ENCODE measurements around the gene POU2AF3. TPM values are rescaled to one million over a fixed set of nuclear protein-coding genes. Genes with fewer than 3 reads are reported as not detected.

The POU2AF3 gene
- total and polyA plus RNA-seq, 2 donors (not counting 1 experiment from before 2014, with no cell fraction given): 0.07 to 0.17 TPM

- Histone ChIP-seq H3K9me3 (ENCODE audit: control insufficient read depth, insufficient read depth, low read depth, low read length) (no peaks in the 10 kb centered on the region), H2AFZ (ENCODE audit: low read length) (no peak overlapping the region), H3K4me2 (ENCODE audit: extremely low read depth, insufficient read depth, low read length) (no peak overlapping the region), H3K36me3 (ENCODE audit: control insufficient read depth, insufficient read depth, low read length) (no peaks in the 10 kb centered on the region), H3K27me3 (ENCODE audit: control insufficient read depth, insufficient read depth, low read length) (peaks cover 13% of the 10 kb centered on the region), H3K9ac (ENCODE audit: insufficient read depth, low read length) (no peak overlapping the region), H3K27ac (ENCODE audit: insufficient read depth, low read length) (no peak overlapping the region), H3K79me2 (ENCODE audit: control insufficient read depth, insufficient read depth, low read length) (no peaks in the 10 kb centered on the region), H4K20me1 (ENCODE audit: control insufficient read depth, extremely low read depth, insufficient read depth, low read length) (no peaks in the 10 kb centered on the region), H3K4me1 (ENCODE audit: control insufficient read depth, extremely low read depth, insufficient read depth, low read length) (no peaks in the 10 kb centered on the region), H3K4me3 (replicated peaks in 1 of 4; ENCODE audit: control extremely low read depth in 1 of 4, insufficient read depth in 1 of 4, low read depth in 3 of 4, low read length in 4 of 4) (no peak overlapping the region)
- TF ChIP-seq EZH2 (IDR thresholded peaks at IDR 0.05; ENCODE audit: low read length, missing control alignments): no peak
- TF ChIP-seq CTCF (conservative IDR thresholded peaks at IDR 0.05 in 1 of 2, IDR thresholded peaks at IDR 0.05 in 1 of 2; ENCODE audit: low read depth in 1 of 2, low read length in 2 of 2): no peak
- peak in 1 of 2 donors; percentile 74 for DNase-seq (ENCODE audit: low read depth in 2 of 2)
Measured at GRCh38 chr11:111308140-111308539, 9.8 kb downstream of the POU2AF3 start.

GRCh38 chr11:111309215-111309915, 11.0 kb downstream of the POU2AF3 start:
- H3K4me2 ChIP-seq (ENCODE audit: extremely low read depth, insufficient read depth, low read length): no peak overlapping the region
- no peak overlapping the region for H3K27ac ChIP-seq (ENCODE audit: insufficient read depth, low read length)
- no peaks in the 10 kb centered on the region for H3K36me3 ChIP-seq (ENCODE audit: control insufficient read depth, insufficient read depth, low read length)
- no peaks in the 10 kb centered on the region for H3K79me2 ChIP-seq (ENCODE audit: control insufficient read depth, insufficient read depth, low read length)
- H3K27me3 ChIP-seq (ENCODE audit: control insufficient read depth, insufficient read depth, low read length): peaks cover 13% of the 10 kb centered on the region
- no peak for DNase-seq (ENCODE audit: low read depth in 2 of 2)
- H3K9ac ChIP-seq (ENCODE audit: insufficient read depth, low read length): no peak overlapping the region
- TF ChIP-seq CTCF (conservative IDR thresholded peaks at IDR 0.05 in 1 of 2, IDR thresholded peaks at IDR 0.05 in 1 of 2; ENCODE audit: low read depth in 1 of 2, low read length in 2 of 2): no peak
- TF ChIP-seq EZH2 (IDR thresholded peaks at IDR 0.05; ENCODE audit: low read length, missing control alignments): no peak
- H3K4me3 ChIP-seq (replicated peaks in 1 of 4; ENCODE audit: control extremely low read depth in 1 of 4, insufficient read depth in 1 of 4, low read depth in 3 of 4, low read length in 4 of 4): no peak overlapping the region
- no peaks in the 10 kb centered on the region for H4K20me1 ChIP-seq (ENCODE audit: control insufficient read depth, extremely low read depth, insufficient read depth, low read length)
- H2AFZ ChIP-seq (ENCODE audit: low read length): no peak overlapping the region
- H3K9me3 ChIP-seq (ENCODE audit: control insufficient read depth, insufficient read depth, low read depth, low read length): no peaks in the 10 kb centered on the region
- H3K4me1 ChIP-seq (ENCODE audit: control insufficient read depth, extremely low read depth, insufficient read depth, low read length): no peaks in the 10 kb centered on the region

GRCh38 chr11:111310088-111310487, 11.7 kb downstream of the POU2AF3 start:
- Histone ChIP-seq H3K79me2 (ENCODE audit: control insufficient read depth, insufficient read depth, low read length) (no peaks in the 10 kb centered on the region), H3K27ac (ENCODE audit: insufficient read depth, low read length) (no peak overlapping the region), H3K4me1 (ENCODE audit: control insufficient read depth, extremely low read depth, insufficient read depth, low read length) (no peaks in the 10 kb centered on the region), H2AFZ (ENCODE audit: low read length) (no peak overlapping the region), H3K4me2 (ENCODE audit: extremely low read depth, insufficient read depth, low read length) (no peak overlapping the region), H3K9me3 (ENCODE audit: control insufficient read depth, insufficient read depth, low read depth, low read length) (no peaks in the 10 kb centered on the region), H3K36me3 (ENCODE audit: control insufficient read depth, insufficient read depth, low read length) (no peaks in the 10 kb centered on the region), H4K20me1 (ENCODE audit: control insufficient read depth, extremely low read depth, insufficient read depth, low read length) (no peaks in the 10 kb centered on the region), H3K4me3 (replicated peaks in 1 of 4; ENCODE audit: control extremely low read depth in 1 of 4, insufficient read depth in 1 of 4, low read depth in 3 of 4, low read length in 4 of 4) (no peak overlapping the region), H3K27me3 (ENCODE audit: control insufficient read depth, insufficient read depth, low read length) (peaks cover 13% of the 10 kb centered on the region), H3K9ac (ENCODE audit: insufficient read depth, low read length) (no peak overlapping the region)
- TF ChIP-seq CTCF (conservative IDR thresholded peaks at IDR 0.05 in 1 of 2, IDR thresholded peaks at IDR 0.05 in 1 of 2; ENCODE audit: low read depth in 1 of 2, low read length in 2 of 2) (no peak), EZH2 (IDR thresholded peaks at IDR 0.05; ENCODE audit: low read length, missing control alignments) (no peak)
- no peak for DNase-seq (ENCODE audit: low read depth in 2 of 2)

Measured in fibroblast of lung (primary cell).